ENCODE results near the gene ARID4B. TPM values are rescaled to one million over a fixed set of nuclear protein-coding genes. Genes with fewer than 3 reads are reported as not detected.

The ARID4B gene
- total and polyA plus RNA-seq, 7 experiments from 2014 or later, result 60.8 to 124 (median 86.3) TPM

DNA sequence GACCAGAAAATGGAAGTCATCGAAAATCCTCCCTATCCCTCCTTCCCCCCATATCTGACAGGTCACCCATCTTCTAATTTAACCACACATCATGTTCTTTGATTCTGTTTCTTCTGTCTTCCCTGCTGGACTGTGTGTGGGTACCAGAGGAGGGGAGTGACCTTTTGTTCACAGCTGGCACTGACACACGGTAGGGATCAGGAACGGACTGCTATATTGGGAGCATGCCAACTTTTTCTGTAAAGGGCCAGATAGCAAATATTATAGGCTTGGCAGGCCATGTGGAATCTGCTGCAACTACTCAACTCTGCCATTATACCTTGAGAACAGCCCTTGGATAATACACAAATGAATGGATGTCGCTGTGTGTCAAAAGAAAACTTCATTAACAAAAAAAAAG lies 191.9 kb downstream of the ARID4B start:
- H3K4me3 Mint-ChIP-seq, result no peak overlapping the region
- Histone ChIP-seq H3K4me3 (ENCODE audit: low read length) (no peak overlapping the region), H3K9me3 (ENCODE audit: control insufficient read depth in 2 of 3, low read length in 3 of 3) (no peaks in the 10 kb centered on the region), H3K27me3 (ENCODE audit: control insufficient read depth in 2 of 2, insufficient read depth in 2 of 2, low read length in 2 of 2) (no peaks in the 10 kb centered on the region), H3K4me1 (ENCODE audit: control insufficient read depth in 2 of 2, insufficient read depth in 2 of 2, low read length in 2 of 2) (no peaks in the 10 kb centered on the region), H3K27ac (ENCODE audit: low read depth, low read length) (no peak overlapping the region), H3K36me3 (ENCODE audit: control insufficient read depth in 2 of 3, insufficient read depth in 3 of 3, low read length in 3 of 3) (peaks cover 21 to 51% (median 27%) of the 10 kb centered on the region in 3 experiments)
- H3K4me1 Mint-ChIP-seq, result peaks cover 0 to 23% (median 9%) of the 10 kb centered on the region in 7 donors
- CTCF ChIA-PET, result no interaction called here
- ATAC-seq (no peak), DNase-seq (no peak)
- H3K36me3 Mint-ChIP-seq, result peaks cover 20 to 55% (median 35%) of the 10 kb centered on the region in 5 donors
- no peaks in the 10 kb centered on the region for H3K9me3 Mint-ChIP-seq
- intact Hi-C loops (cut with micrococcal nuclease), result no loop called here
- no peaks in the 10 kb centered on the region for H3K27me3 Mint-ChIP-seq
- H3K27ac Mint-ChIP-seq, result peak overlapping the region in 5 of 9 donors; percentile 1 to 58 (median 21)
- POLR2A ChIA-PET, result no interaction called here

DNA sequence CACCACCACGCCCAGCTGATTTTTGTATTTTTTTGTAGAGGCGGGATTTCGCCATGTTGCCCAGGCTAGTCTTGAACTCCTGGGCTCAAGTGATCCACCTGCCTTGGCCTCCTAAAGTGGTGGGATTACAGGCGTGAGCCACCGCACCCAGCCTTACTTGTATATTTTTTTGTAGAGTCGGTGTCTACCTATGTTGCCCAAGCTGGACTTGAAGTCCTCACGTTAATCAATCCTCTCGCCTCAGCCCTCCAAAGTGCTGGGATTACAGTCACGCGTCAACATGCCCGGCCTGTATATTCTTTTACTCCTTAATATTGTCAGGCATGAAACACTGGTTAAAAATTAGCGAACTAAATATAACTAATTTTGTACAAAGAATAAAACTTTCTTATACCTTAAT lies 193.8 kb downstream of the ARID4B start:
- CTCF ChIA-PET, result interaction anchor here (0.6 kb wide), 1 partner anchor 205 kb away, joined by 3 read pairs; no protein-coding TSS in a partner anchor
- Histone ChIP-seq H3K27me3 (ENCODE audit: control insufficient read depth in 2 of 2, insufficient read depth in 2 of 2, low read length in 2 of 2) (no peaks in the 10 kb centered on the region), H3K36me3 (ENCODE audit: control insufficient read depth in 2 of 3, insufficient read depth in 3 of 3, low read length in 3 of 3) (peaks cover 21 to 44% (median 27%) of the 10 kb centered on the region in 3 experiments), H3K4me1 (ENCODE audit: control insufficient read depth in 2 of 2, insufficient read depth in 2 of 2, low read length in 2 of 2) (no peaks in the 10 kb centered on the region), H3K27ac (ENCODE audit: low read depth, low read length) (no peak overlapping the region), H3K9me3 (ENCODE audit: control insufficient read depth in 2 of 3, low read length in 3 of 3) (no peaks in the 10 kb centered on the region), H3K4me3 (ENCODE audit: low read length) (no peak overlapping the region)
- ATAC-seq, result no peak
- no peaks in the 10 kb centered on the region for H3K9me3 Mint-ChIP-seq
- H3K4me3 Mint-ChIP-seq, result no peak overlapping the region
- POLR2A ChIA-PET, result no interaction called here
- no peak for DNase-seq
- H3K36me3 Mint-ChIP-seq, result peaks cover 17 to 46% (median 31%) of the 10 kb centered on the region in 5 donors
- H3K27ac Mint-ChIP-seq, result no peak overlapping the region
- H3K27me3 Mint-ChIP-seq, result no peaks in the 10 kb centered on the region
- intact Hi-C loops (cut with micrococcal nuclease), result no loop called here
- H3K4me1 Mint-ChIP-seq, result peaks cover 4 to 18% (median 7%) of the 10 kb centered on the region in 7 donors

DNA sequence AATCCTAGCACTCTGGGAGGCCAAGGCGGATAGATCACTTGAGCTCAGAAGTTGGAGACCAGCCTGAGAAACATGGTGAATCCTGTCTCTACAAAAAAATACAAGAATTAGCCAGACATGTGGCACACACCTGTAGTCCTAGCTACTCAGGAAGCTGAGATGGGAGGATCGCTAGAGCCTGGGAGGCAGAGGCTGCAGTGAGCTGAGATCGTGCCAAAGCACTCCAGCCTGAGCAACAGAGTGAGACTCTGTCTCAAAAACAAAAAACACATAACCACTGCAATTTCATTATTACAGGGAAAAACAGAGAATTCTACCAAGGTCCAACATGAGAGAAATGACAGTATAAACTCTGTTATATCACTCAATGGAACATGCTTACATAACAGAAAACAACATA lies 194.9 kb downstream of the ARID4B start:
- intact Hi-C loops (cut with micrococcal nuclease), result no loop called here
- DNase-seq (no peak), ATAC-seq (no peak)
- Histone ChIP-seq H3K27me3 (ENCODE audit: control insufficient read depth in 2 of 2, insufficient read depth in 2 of 2, low read length in 2 of 2) (no peaks in the 10 kb centered on the region), H3K27ac (ENCODE audit: low read depth, low read length) (no peak overlapping the region), H3K4me3 (ENCODE audit: low read length) (no peak overlapping the region), H3K4me1 (ENCODE audit: control insufficient read depth in 2 of 2, insufficient read depth in 2 of 2, low read length in 2 of 2) (no peaks in the 10 kb centered on the region), H3K36me3 (ENCODE audit: control insufficient read depth in 2 of 3, insufficient read depth in 3 of 3, low read length in 3 of 3) (peaks cover 21 to 38% (median 22%) of the 10 kb centered on the region in 3 experiments), H3K9me3 (ENCODE audit: control insufficient read depth in 2 of 3, low read length in 3 of 3) (no peaks in the 10 kb centered on the region)
- Mint-ChIP-seq H3K27ac (peak overlapping the region in 6 of 9 donors; percentile 3 to 80 (median 48)), H3K27me3 (no peaks in the 10 kb centered on the region), H3K9me3 (peaks cover 0 to 4% (median 0%) of the 10 kb centered on the region in 11 donors), H3K36me3 (peaks cover 15 to 40% (median 25%) of the 10 kb centered on the region in 5 donors), H3K4me1 (peaks cover 0 to 16% (median 7%) of the 10 kb centered on the region in 7 donors), H3K4me3 (no peak overlapping the region)
- ChIA-PET POLR2A (interaction anchor here (0.7 to 1.3 kb wide), 4 partner anchors 20 to 199 kb away, joined by 3 to 6 read pairs (median 4); partner anchors contain the start of gene RBM34), CTCF (no interaction called here)

DNA sequence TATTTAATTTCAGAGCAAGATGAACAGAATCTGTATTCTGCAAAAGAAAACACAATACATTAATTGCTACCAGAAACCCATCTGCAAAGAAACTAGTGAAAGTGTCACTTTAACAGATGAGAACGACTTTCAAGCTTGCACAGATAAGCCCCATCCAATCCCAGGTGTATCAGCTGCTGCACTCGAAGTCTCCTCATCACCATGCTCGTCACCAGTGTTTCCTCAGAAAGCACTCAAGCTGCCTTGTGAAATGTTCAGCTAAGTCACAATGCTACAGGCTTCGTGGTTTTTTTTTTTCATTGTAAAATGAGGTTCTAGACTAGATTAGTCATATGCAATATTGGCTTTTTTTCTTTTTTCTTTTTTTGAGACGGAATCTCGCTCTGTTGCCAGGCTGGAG lies 196.0 kb downstream of the ARID4B start:
- no peak for ATAC-seq
- peaks cover 0 to 4% (median 0%) of the 10 kb centered on the region in 11 donors for H3K9me3 Mint-ChIP-seq
- ChIA-PET POLR2A (interaction anchor here (0.7 to 1.3 kb wide), 3 partner anchors 12 to 31 kb away, joined by 3 to 6 read pairs (median 4); partner anchors contain the start of gene RBM34), CTCF (no interaction called here)
- intact Hi-C loops (cut with micrococcal nuclease), result no loop called here
- H3K27ac Mint-ChIP-seq, result peak overlapping the region in 5 of 9 donors; percentile 3 to 45 (median 11)
- peaks cover 7 to 25% (median 16%) of the 10 kb centered on the region in 7 donors for H3K4me1 Mint-ChIP-seq
- peaks cover 11 to 27% (median 13%) of the 10 kb centered on the region in 3 experiments for H3K36me3 ChIP-seq (ENCODE audit: control insufficient read depth in 2 of 3, insufficient read depth in 3 of 3, low read length in 3 of 3)
- no peaks in the 10 kb centered on the region for H3K9me3 ChIP-seq (ENCODE audit: control insufficient read depth in 2 of 3, low read length in 3 of 3)
- peaks cover 9 to 33% (median 23%) of the 10 kb centered on the region in 5 donors for H3K36me3 Mint-ChIP-seq
- H3K27me3 Mint-ChIP-seq, result no peaks in the 10 kb centered on the region
- H3K4me1 ChIP-seq (ENCODE audit: control insufficient read depth in 2 of 2, insufficient read depth in 2 of 2, low read length in 2 of 2), result peaks cover 8 to 9% of the 10 kb centered on the region in 2 donors
- no peaks in the 10 kb centered on the region for H3K27me3 ChIP-seq (ENCODE audit: control insufficient read depth in 2 of 2, insufficient read depth in 2 of 2, low read length in 2 of 2)
- H3K4me3 Mint-ChIP-seq, result no peak overlapping the region
- H3K4me3 ChIP-seq (ENCODE audit: low read length), result no peak overlapping the region
- H3K27ac ChIP-seq (ENCODE audit: low read depth, low read length), result no peak overlapping the region
- DNase-seq, result no peak

DNA sequence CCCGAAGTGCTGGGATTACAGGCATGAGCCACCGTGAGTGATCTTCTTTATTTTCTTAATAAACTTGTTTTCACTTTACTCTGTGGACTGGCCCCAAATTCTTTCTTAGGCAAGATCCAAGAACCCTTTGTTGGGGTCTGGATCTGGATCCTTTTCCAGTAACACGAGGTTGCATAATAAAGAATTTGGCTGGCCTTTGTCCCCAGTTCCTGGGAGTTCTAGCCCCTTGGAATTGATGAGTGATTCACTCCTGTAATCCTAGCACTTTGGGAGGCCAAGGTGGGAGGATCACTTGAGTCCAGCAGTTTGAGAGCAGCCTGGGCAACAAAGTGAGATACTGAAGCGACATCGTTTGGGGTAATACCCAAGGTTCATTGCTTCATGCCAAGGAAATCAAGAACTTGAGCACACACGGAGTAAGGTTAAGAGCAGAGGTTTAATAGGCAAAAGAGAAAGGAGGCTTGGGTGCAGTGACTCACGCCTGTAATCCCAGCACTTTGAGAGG lies 197.2 kb downstream of the ARID4B start:
- Histone ChIP-seq H3K4me3 (ENCODE audit: low read length) (no peak overlapping the region), H3K9me3 (ENCODE audit: control insufficient read depth in 2 of 3, low read length in 3 of 3) (no peaks in the 10 kb centered on the region), H3K4me1 (ENCODE audit: control insufficient read depth in 2 of 2, insufficient read depth in 2 of 2, low read length in 2 of 2) (peaks cover 14% of the 10 kb centered on the region in 2 donors), H3K27me3 (ENCODE audit: control insufficient read depth in 2 of 2, insufficient read depth in 2 of 2, low read length in 2 of 2) (no peaks in the 10 kb centered on the region), H3K27ac (ENCODE audit: low read depth, low read length) (no peak overlapping the region), H3K36me3 (ENCODE audit: control insufficient read depth in 2 of 3, insufficient read depth in 3 of 3, low read length in 3 of 3) (peaks cover 0 to 16% (median 7%) of the 10 kb centered on the region in 3 experiments)
- Mint-ChIP-seq H3K27me3 (no peaks in the 10 kb centered on the region), H3K36me3 (peaks cover 0 to 27% (median 11%) of the 10 kb centered on the region in 5 donors), H3K27ac (peak overlapping the region in 4 of 9 donors; percentile 9 to 99 (median 68)), H3K4me1 (peaks cover 11 to 36% (median 27%) of the 10 kb centered on the region in 7 donors), H3K4me3 (no peak overlapping the region), H3K9me3 (peaks cover 0 to 4% (median 0%) of the 10 kb centered on the region in 11 donors)
- CTCF ChIA-PET, result interaction anchor here (1.1 kb wide), 1 partner anchor 15 kb away, joined by 4 read pairs; no protein-coding TSS in a partner anchor
- POLR2A ChIA-PET, result interaction anchor here (0.7 to 5.5 kb wide), 2 partner anchors 29 to 284 kb away, joined by 5 to 54 read pairs; partner anchors contain the start of gene RBM34
- DNase-seq (no peak), ATAC-seq (no peak)
- intact Hi-C loops (cut with micrococcal nuclease), result no loop called here

DNA sequence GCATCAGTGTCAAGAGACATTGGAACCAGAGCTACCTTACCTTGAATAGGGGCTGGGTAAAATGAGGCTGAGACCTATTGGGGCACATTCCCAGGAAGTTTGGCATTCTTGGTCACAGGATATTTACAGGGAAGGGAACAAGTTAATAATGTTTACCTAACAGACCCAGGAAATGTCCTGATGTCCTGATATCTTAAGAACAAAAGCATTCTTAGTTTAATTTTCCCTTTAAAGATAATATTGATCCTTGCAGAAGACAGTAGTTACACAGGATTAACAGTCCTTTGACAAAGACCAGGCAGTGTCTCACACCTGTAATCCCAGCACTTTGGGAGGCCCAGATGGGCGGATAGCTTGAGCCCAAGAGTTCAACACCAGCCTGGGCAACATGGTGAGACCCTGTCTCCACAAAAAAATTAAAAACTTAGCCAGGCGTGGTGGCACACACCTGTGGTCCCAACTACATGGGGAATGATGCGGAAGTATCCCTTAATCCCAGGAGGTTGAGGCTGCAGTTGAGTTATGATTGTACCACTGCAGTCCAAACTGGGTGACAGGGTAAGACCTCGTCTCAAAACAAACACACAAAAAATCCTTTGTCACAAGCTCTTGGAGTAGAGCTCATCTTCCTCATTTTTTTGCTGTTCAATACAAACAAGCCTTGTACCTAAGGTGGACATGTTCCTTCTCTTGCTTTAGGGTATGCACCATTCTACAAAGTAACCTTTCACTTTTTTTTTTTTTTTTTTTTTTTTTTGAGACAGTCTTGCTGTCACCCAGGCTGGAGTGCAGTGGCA lies 198.0 kb downstream of the ARID4B start:
- H3K27me3 ChIP-seq (ENCODE audit: control insufficient read depth in 2 of 2, insufficient read depth in 2 of 2, low read length in 2 of 2), result no peaks in the 10 kb centered on the region
- peaks cover 14% of the 10 kb centered on the region in 2 donors for H3K4me1 ChIP-seq (ENCODE audit: control insufficient read depth in 2 of 2, insufficient read depth in 2 of 2, low read length in 2 of 2)
- DNase-seq, result no peak
- peak overlapping the region; percentile 43 to 99 (median 96) for H3K27ac Mint-ChIP-seq
- peak overlapping the region; percentile 94 for H3K27ac ChIP-seq (ENCODE audit: low read depth, low read length)
- H3K9me3 Mint-ChIP-seq, result peaks cover 0 to 4% (median 0%) of the 10 kb centered on the region in 11 donors
- ATAC-seq, result no peak
- H3K27me3 Mint-ChIP-seq, result no peaks in the 10 kb centered on the region
- intact Hi-C loops (cut with micrococcal nuclease), result loop anchor here (1.0 to 10.0 kb wide), 3 partner anchors 529 to 1665 kb away; partner anchors contain the start of genes COA6 (in 1 of the 2) and MTR (in 1 of the 2)
- H3K36me3 Mint-ChIP-seq, result peaks cover 0 to 21% (median 6%) of the 10 kb centered on the region in 5 donors
- peaks cover 0 to 9% (median 0%) of the 10 kb centered on the region in 3 experiments for H3K36me3 ChIP-seq (ENCODE audit: control insufficient read depth in 2 of 3, insufficient read depth in 3 of 3, low read length in 3 of 3)
- H3K4me3 Mint-ChIP-seq, result peak overlapping the region in 6 of 10 donors; percentile 39 to 99 (median 96)
- POLR2A ChIA-PET, result interaction anchor here (0.6 to 5.5 kb wide), 7 partner anchors 15 to 652 kb away, joined by 3 to 54 read pairs (median 4); partner anchors contain the start of genes B3GALNT2 and RBM34
- H3K9me3 ChIP-seq (ENCODE audit: control insufficient read depth in 2 of 3, low read length in 3 of 3), result no peaks in the 10 kb centered on the region
- H3K4me1 Mint-ChIP-seq, result peaks cover 11 to 42% (median 33%) of the 10 kb centered on the region in 7 donors
- CTCF ChIA-PET, result interaction anchor here (1.1 kb wide), 1 partner anchor 16 kb away, joined by 4 read pairs; no protein-coding TSS in a partner anchor
- no peak overlapping the region for H3K4me3 ChIP-seq (ENCODE audit: low read length)

All from naive thymus-derived CD4-positive, alpha-beta T cell (primary cell).